HG02884 (cell line): ENCODE measurements around the gene SUCLA2.
"Not testable (repeated sequence)": the region's sequence is repeated elsewhere in the genome, so short reads cannot be mapped to it uniquely, and the experiment has no call there.

Experiments
- ATAC-seq: cut with Tn5 transposase; IDR thresholded peaks from one replicate; pipeline ENCODE4 v1.9.1; 2021; ENCODE audit warnings: mild to moderate bottlenecking, moderate library complexity; ENCODE audit not compliant: unreplicated experiment

SUCLA2 gene

DNA sequence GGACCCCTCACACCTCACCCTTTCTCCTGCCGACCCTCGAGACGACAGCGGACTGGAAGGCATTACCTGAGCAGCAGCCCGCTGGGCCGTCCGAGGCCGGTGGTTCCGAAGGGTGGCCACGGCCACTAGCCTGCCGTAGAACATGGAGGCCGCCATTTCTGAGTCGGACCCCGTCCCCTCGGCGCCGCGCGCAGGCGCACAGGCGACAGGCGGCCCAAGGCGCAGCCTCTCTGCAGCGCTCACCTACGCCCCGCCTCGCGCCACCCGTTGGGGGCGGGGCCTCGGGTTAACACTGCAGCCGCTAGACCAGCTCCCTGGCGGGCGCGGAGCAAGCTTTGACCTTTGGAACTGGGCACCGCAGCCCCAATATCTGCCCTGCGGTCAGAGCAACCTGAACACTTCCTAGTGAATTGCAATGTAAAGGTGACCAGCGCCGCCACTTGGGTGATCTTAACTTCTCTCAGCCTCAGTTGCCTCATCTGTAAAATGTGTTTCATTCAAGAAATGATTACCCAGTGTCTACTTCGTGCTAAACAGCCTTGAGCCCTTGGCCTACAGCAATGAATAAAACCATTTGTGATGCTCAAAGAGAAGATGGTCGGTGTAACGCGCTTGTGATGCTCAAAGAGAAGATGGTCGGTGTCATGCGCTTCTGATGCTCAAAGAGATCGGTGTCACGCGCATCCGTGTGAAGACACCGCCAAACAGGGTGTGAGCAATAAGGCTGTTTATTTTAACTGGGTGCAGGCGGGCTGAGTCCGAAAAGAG lies at the start of gene SUCLA2:
TSS of gene SUCLA2 (minus strand) at position 160 of the 768 bp plus-strand sequence. CDS start at position 156, 4 bp downstream.
- peak; percentile 98 for ATAC-seq

- ATAC-seq: no peak
These were observed 49.5 kb upstream of the SUCLA2 start for GRCh38 chr13:48050550-48050949.

GRCh38 chr13:48043789-48044503 lies 42.9 kb upstream of the SUCLA2 start:
- ATAC-seq: no peak

DNA sequence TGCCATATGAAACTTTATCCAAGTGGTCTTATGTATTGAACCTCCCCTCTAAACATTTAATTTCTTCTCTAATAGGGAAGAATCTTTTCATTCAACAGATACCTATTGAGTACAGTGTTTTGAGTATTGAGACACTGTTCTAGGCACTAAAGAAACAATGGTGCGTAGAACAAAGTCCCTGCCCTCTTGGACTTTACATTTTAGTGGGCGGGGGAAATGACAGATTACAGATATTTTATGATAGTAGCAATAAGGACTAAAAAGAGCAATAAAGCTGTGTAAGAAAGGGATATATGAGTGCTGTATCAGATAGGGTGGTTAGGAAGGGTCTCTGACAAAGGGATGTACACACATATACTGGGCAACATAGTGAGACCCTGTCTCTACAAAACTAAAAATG lies 41.8 kb upstream of the SUCLA2 start:
- ATAC-seq: no peak

- no peak for ATAC-seq
These were observed 39.8 kb upstream of the SUCLA2 start for GRCh38 chr13:48040896-48041295.

- no peak for ATAC-seq
These were observed 39.0 kb upstream of the SUCLA2 start for GRCh38 chr13:48040049-48040448.

DNA sequence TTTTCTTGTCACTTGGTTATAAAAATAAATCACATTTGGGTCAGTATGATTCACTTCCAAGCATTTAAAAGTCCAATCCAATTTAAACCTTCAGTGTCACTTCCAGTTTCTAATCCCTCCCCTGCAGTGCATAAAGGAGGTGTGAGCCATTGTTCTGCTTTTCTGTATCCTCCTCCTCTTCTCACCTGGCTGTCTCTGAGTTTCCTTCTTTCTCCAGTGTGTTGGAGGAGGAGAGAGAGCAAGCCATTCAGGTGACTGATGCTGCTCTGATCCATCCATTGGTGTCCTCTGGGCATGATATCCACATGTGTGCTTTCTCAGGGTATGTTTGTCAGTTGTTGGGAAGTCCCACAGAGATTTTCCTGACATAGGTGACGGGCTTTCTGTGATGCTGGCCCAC lies 37.7 kb upstream of the SUCLA2 start:
- no peak for ATAC-seq

DNA sequence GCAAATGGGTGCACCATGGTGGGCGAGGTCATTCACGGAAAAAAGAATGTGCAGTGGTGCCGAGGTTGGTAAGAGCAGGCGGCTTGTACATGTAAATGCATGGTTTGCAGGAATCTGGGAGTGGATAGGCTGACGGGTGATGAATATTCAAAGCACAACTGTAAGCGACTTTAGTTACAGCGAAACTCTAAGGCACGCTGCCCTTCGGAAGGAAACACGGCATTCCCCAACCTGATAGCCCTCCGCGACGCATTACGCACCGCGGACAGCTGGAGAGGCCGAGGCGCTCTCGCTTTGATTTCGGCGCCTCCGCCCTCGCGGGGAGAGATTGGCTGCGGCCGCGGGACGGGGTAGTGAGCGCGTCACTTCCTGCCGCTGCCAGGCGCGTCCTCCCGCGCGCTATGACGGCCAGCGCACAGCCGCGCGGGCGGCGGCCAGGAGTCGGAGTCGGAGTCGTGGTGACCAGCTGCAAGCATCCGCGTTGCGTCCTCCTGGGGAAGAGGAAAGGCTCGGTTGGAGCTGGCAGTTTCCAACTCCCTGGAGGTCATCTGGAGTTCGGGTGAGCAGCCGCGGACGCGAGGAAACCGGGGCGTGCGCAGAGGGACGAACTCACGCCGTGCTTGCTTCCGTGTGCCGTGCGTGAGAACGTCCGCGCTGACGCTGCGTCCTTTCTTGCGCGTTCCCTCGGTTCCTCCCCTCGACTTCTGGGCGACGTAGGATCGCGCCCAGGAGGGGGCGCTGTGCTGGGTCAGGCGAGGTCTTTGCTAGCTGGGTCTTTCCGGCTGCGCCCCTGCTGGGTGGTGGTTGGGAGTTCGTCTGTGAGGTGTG lies 36.5 kb upstream of the SUCLA2 start, which contains the start of gene NUDT15:
TSS of gene NUDT15 (plus strand) at position 381 of the 828 bp plus-strand sequence. CDS start at position 402, 21 bp downstream.
- ATAC-seq: peak; percentile 88

DNA sequence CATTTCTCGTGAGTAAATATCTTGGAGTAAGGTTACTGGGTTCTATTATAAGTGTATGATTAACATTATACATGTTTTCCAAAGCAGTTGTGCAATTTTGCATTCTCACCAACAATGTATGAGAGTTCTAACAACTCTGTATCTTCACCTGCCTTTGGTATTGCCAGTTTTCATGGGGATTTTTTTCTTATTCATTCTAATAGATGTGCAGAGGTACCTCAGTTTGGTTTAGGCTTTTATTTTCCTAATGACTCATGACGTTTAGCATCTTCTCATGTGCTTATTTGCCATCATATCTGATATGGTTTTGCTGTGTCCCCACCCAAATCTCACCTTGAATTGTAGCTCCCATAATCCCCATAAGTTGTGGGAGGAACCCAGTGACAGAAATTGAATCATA lies 28.8 kb upstream of the SUCLA2 start:
- ATAC-seq: no peak

DNA sequence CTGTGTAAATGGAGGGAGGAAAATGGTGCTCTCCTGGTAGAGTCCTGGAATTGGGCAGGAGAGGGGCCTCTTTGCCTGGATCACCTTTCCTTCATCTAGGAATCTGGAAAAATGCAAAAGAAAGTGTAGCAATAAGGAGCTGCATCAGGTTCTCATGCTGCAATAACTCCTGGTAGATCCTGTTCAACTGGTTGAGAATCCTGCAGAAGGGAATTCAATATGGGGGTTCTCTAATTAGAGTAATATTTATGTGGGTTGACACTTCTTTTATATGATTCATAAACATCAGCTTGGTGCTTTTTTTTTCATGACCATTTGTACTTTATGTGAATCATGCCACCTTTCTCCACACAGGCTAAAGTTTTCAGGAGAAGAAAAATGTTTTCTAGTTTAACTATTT lies 27.0 kb upstream of the SUCLA2 start:
- no peak for ATAC-seq

DNA sequence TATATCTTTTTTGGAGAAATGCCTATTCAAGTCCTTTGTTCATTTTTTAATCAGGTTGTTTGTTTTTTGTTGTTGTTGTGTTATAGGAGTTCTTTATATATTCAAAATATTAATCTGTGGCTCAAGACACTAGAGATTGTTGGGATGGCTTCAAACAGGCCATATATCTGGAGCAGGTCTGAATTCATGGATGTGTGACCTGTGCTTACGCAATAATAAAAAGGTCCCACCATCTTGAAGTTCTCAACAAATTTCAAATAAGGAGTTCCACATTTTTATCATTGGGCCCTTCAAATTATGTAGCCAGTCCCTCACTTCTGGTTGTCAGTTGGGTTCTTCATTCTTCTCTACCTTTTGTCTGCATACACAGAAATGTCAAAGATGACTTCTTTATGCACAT lies 18.7 kb upstream of the SUCLA2 start:
- ATAC-seq: no peak

GRCh38 chr13:48018637-48019036 lies 17.6 kb upstream of the SUCLA2 start:
- no peak for ATAC-seq

- no peak for ATAC-seq
These were observed 13.3 kb upstream of the SUCLA2 start for GRCh38 chr13:48014359-48014758.

DNA sequence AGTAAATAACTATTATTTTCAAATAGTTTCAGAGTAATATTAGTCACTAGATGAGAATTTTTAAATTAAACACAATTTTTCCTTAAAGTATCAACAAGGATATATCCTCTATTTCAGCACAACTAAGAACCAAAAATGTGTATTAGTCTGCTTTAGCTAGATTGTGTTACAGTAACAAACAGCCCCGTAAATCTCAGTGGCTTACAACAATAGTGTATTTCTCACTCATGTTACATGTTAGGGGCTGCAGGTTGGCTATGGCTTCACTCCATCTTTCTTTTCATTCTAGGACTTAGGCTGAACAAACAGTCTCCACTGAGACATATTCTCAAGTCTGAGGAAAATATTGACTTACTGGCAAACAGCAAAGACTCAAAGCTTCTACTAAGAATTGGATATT lies 11.6 kb upstream of the SUCLA2 start:
- ATAC-seq: no peak

- no peak for ATAC-seq
These were observed 9.6 kb upstream of the SUCLA2 start for GRCh38 chr13:48010698-48011097.

GRCh38 chr13:48009284-48009683 lies 8.2 kb upstream of the SUCLA2 start:
- ATAC-seq: no peak

DNA sequence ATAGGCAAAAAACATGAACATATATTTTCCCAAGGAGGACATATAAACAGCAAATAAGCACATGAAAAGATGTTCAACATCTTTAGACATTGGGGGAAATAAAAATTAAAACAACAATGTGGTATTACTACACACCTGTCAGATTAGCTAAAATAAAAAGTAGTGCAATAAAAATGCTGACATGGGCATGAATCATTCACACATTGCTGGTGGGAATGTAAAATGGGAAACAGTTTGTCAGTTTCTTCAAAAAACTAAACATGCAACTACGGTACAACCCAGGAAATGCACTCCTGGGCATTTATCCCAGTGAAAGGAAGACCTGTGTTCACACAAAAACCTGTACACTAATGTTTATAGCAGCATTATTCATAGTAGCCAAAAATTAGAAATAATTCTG lies 5.3 kb upstream of the SUCLA2 start:
- no peak for ATAC-seq

DNA sequence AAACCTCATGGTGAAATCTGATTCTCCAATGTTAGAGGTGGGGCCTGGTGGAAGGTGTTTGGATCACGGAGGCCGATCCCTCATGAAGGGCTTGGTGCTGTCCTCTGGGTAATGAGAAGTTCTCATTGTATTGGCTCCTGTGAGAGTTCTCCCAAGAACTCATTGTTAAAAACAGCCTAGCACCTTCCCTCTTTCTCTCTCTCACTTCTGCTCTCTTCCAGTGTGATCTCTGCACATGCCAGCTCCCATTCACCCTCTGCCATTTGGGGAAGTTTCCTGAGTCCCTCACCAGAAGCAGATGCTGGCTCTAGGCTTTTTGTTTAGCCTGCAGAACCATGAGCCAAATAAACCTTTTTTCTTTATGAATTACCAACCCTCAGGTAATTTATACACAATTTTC lies 3.1 kb upstream of the SUCLA2 start:
- ATAC-seq: no peak

DNA sequence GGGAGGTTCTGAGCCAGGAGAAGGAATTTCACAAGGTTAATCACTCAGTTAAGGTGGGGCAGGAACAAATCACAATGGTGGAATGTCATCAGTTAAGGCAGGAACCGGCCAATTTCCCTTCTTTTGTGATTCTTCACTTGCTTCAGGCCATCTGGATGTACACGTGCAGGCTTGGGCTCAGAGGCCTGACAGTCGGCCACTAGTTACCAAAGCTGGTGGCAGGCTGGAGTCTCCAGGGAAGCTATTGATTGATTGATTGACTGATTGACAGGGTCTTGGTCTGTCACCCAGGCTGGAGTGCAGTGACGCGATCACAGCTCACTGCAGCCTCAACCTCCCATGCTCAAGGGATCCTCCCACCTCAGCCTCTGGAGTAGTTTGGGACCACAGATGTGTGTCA lies 926 bp upstream of the SUCLA2 start:
- ATAC-seq: not testable (repeated sequence)

- ATAC-seq: peak; percentile 29
These were observed 437 bp downstream of the SUCLA2 start for GRCh38 chr13:48000559-48001113.

GRCh38 chr13:47999973-48000372 lies 1.1 kb downstream of the SUCLA2 start:
- no peak for ATAC-seq
